GM18499 (cell line): ENCODE data around the gene RBBP8.
A peak's percentile ranks its signal among the peaks of the same experiment; 100 is the strongest.
"Not testable (repeated sequence)": the region's sequence is repeated elsewhere in the genome, so short reads cannot be mapped to it uniquely, and the experiment has no call there.

Source experiments
- ATAC-seq: cut with Tn5 transposase; IDR thresholded peaks from one replicate; pipeline ENCODE4 v1.9.1; 2021; ENCODE audit warnings: moderate number of reproducible peaks; ENCODE audit not compliant: insufficient read depth, unreplicated experiment

The RBBP8 gene

GRCh38 chr18:22933206-22933965 is at the start of gene RBBP8:
Gene RBBP8, plus strand, starts transcription at chr18:22933328. Its CDS starts 3,524 bp downstream, at chr18:22936852.
- ATAC-seq = peak; percentile 39

- ATAC-seq = no peak
These were observed 49.3 kb upstream of the RBBP8 start for GRCh38 chr18:22883827-22884226.

- ATAC-seq = not testable (repeated sequence)
These were observed 47.4 kb upstream of the RBBP8 start for GRCh38 chr18:22885694-22886093.

GRCh38 chr18:22899421-22899820 is 33.7 kb upstream of the RBBP8 start:
- no peak for ATAC-seq

DNA sequence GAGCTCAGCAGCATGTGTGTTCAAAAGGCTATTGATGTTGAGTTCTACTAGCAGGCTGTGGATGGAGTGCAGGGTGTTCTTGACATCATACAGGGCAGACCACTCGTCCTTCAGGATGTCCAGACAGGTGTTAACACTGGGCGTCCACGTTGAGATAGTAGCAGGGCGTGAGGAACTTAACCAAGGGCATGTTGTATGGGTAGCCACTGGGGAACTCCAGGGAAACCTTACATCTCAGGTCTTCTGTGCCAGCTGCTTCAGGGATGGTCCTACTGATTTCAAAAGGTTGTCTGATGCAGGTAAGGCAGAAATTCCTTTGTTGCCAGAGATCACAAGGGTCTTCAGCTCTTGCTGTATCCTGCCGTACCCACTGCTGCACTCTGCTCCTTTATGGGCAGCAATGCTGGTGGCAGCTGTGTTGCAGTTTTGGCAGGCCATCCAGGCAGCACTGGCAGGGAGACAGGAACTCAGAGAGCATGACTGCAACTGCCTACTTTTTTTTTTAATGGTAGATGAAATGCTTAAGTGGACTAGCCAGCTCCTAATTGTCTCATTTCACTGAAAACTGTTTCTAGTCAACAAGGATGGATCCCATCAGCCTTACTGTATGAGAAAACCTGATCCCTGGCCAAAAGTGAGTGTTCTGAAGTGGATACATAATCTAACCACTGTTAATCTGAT is 32.4 kb upstream of the RBBP8 start:
- no peak for ATAC-seq

DNA sequence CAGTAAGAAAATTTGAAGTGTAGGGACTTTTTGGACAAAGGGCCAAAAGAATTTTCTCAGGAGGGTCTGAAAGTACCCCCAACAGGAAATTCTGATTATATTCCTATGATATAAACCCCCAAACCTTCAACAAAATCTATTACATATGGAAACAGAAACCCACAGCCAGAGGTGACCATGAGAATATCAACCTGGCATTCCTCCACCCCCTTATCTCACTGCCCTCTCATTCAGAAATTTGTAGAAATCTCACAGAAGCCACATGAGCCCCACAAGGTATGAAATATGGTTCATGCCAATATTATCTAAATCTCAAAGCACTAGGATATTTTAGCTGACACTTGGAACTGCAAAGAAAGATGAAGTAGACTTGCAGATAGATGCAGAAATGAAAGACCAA is 31.0 kb upstream of the RBBP8 start:
- ATAC-seq = no peak

DNA sequence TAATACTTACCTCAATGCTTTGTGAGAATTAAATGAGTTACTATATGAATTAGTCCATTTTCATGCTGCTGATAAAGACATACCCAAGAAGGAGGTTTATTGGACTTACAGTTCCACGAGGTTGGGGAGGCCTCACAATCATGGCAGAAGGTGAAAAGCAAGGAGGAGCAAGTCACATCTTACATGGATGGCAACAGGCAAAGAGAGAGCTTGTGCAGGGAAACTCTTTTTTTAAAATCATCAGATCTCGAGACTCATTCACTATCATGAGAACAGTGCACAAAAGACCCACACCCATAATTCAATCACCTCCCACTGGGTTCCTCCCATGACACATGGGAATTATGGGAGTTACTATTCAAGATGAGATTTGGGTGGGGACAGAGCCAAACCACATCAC is 29.9 kb upstream of the RBBP8 start:
- not testable (repeated sequence) for ATAC-seq

GRCh38 chr18:22912149-22912548 is 21.0 kb upstream of the RBBP8 start:
- no peak for ATAC-seq

DNA sequence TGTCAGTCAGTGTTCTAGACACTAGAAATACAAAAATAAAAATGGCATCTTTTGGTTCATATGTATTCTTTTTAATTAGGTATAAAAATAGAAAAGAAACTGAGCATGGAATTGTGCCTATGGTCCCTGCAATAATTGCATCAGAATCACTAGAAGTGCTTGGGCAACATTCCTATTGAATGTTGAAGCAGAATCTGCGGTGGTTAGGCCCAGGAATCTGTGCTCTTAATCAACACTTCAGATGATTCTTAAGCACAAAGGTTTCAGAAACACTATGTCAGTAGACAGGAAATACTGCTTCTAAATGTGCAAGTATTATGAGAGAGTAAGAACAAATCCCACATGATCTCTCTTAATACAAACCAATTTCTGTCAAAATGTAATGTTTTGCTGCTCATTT is 20.3 kb upstream of the RBBP8 start:
- no peak for ATAC-seq

DNA sequence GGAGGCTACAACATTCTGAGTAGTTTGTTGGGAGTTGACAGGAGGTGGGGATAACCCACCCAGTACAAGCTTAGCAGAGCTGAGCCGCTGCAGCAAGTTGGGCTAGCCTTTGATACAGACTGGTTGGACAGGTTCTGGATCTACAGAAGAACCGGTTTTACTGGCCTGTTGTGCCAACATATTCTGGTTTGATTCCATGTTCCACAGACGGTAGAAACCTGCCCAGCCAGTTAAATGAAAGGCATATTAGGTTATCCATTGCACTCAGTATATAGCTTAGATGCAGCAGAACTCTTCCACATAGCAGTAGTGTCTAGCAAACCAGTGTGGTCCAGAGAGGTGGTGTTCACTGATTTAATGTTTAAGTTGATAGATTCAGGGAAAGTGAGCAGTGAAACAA is 19.3 kb upstream of the RBBP8 start:
- ATAC-seq = no peak

DNA sequence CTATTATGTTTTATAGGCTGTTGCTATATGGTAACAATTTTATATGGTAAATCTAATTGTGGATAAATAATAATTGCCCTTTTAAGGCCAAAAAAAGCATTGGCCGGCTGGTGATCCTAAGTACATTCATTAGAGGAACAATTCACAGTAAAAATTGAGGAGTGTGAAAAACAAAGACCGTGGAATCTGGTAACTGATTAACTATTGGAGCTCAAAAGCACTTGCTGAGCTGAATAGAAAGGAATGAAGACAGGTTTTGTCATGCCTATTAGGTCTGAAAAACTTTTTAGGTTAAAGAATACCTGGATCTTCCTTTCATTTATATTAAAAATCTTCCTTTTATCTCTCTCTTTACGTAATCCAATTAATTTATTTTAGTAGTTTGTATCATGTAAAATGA is 18.5 kb upstream of the RBBP8 start:
- no peak for ATAC-seq

- no peak for ATAC-seq
These were observed 17.8 kb upstream of the RBBP8 start for GRCh38 chr18:22915337-22915736.

- ATAC-seq = no peak
These were observed 11.4 kb upstream of the RBBP8 start for GRCh38 chr18:22921772-22922171.

DNA sequence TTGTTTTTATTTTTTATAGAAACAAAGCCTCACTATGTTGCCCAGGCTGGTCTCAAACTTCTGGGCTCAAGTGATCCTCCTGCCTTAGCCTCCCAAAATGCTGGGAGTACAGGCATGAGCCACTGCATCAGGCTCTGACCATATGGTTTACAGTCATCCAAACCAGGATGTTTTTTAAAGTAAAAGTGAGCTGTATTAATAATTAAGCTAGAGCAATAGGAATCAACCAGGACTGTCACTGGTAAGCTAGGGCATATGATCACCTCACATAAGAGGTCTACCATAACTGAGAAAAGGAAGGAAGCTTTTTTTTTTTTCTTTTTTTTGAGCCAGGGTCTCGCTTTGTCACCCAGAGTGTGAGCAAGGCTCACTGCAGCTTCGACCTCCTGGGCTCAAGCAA is 8.5 kb upstream of the RBBP8 start:
- ATAC-seq = no peak

DNA sequence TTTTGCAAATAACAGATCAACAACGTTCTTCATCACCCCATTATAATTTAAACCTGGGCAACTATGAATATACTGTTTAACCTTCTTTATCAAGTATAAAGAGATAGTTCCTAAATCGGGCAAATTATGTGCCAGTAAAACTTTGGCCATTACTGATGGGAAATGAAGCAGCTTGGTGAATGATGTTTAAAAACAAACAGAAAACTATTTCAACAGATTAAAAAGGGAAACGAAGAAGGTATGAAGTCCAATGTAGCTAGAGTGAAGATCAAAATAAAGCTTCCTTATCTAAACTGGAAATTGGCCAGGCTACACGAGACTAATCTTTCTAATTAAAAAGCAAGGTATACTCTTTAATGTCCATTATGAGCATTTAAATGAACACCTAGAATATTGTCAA is 6.7 kb upstream of the RBBP8 start:
- no peak for ATAC-seq

- no peak for ATAC-seq
These were observed 4.8 kb upstream of the RBBP8 start for GRCh38 chr18:22928339-22928738.

- peak; percentile 48 for ATAC-seq
These were observed 2.9 kb upstream of the RBBP8 start for GRCh38 chr18:22930089-22930713.

DNA sequence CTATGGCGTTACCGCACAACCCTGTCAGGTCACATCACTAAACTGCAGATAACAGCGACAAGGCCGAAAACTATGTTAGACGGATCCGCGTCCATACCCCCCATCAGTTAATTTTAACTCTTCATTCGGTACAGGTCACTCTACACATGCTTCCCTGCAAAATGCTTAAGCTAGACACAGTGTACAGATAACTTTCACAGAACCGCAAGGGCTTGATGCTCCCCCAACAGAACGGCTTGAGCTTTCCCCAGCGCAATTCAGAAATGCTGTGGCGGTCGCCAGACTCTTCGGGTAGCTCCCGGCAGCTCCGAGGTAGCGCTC is 283 bp upstream of the RBBP8 start:
- no peak for ATAC-seq

DNA sequence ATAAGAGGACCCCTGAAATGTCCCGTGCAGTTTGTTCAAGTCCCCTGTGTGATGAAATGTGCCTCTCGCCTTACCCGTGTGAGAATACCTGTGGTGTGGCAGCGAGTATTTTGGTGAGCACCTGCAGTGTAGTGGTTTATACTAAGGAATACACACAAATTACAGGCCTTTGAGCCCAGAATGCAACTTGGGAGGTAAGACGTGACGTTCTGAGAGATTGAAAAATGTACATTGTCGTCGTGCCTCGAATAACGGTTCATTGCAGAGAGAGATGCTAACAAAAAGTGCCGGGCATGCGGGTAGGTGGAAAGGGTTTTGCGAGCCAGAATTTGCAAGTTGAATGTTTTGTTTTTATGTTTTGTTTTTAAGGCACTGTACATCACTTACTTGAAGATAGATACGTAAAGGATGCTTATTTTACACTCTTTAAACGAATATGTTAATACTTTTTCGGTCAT is 867 bp downstream of the RBBP8 start:
- ATAC-seq = peak; percentile 12

DNA sequence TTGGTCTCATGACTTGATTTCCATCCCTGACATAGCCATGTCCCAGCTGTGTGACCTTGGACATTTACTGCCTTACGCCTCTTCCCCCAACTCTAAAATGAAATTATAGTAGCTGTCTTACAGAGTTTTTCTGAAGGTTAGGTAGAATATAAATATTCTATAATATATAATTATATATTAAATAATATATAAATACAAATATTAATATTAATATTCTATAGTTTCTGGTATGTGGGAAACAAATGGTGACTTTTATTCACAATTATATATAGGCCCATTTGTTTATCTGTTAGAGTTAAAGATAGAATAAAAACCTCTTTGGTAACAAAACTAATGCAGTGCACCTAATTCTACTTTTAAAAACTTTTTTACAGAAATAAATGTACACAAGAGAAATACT is 1.7 kb downstream of the RBBP8 start:
- no peak for ATAC-seq

DNA sequence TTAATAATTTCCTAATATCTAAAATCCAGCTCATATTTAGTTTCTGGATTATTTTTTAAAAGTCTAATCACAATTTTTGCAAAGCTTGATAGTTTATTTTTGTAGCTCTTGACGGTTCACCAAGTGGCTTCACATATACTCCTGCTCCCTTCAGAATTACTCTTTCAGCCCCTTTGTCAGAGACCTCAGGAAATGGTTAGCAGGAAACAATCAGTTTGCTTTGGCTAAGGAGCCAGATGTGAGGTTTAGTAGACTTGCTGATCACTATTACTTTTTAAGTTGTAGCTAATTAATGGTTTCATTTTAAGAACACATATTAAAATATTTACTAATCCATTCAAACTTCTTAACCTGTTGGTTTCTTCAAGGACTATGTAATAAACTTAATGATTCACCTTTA is 2.3 kb downstream of the RBBP8 start:
- ATAC-seq = no peak

GRCh38 chr18:22936515-22936914 is 3.4 kb downstream of the RBBP8 start:
- ATAC-seq = no peak
